Measurements from ENCODE around the gene GHR. TPM values are rescaled to one million over a fixed set of nuclear protein-coding genes. Genes with fewer than 3 reads are reported as not detected.

The GHR gene
- polyA plus RNA-seq, 1 donor from 2014 or later: 0.31 TPM

DNA sequence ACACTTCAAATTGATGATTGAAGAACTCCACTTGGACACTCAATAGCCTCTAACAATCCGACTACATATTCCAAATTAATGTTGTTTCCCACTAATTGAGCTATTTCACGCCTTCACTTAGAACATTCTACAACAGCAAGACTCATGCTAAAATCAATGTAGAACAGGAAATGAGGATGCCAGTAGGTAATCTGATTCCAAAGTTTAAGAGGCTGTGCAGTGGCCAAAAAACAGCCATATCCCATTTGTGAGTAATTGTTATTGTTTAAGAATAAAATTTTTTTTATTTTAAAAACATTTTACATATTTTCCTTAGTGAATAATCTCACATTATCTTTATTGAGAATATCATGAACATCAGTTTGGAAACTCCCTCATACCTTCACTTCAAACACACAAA, 35.7 kb upstream of the GHR start:
- no peaks in the 10 kb centered on the region for H3K79me2 ChIP-seq (replicated peaks; ENCODE audit: insufficient read depth, low read length)
- no peak overlapping the region for H3K4me3 ChIP-seq (ENCODE audit: low read length)

DNA sequence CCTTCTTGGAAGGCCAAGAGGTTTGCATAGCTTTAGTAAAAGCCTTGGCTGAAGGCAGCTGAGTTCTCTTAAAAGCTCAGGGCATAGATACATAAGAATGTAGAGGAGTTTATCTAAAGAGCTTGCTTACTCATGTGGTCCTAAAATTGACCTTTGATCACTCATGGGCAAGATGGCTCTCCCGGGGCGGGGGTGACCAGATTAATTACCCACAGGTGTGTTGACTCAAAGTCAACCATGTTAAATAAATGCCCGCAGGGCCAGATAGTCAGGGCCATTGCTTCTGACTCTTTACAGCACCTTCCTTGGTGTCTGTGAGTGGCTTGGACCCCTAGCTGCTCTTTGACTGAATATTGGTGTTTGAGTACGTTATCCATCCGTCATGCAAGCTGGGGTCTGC, 33.1 kb upstream of the GHR start:
- H3K9ac ChIP-seq (ENCODE audit: low read length): no peak overlapping the region
- no peak overlapping the region for H3K4me3 ChIP-seq (ENCODE audit: low read length)
- no peaks in the 10 kb centered on the region for H4K20me1 ChIP-seq (ENCODE audit: insufficient read depth)
- H3K9me2 ChIP-seq (ENCODE audit: insufficient read depth, low read length): no peaks in the 10 kb centered on the region
- H3K27me3 ChIP-seq (ENCODE audit: insufficient read depth, low read depth, low read length): no peaks in the 10 kb centered on the region
- no peak overlapping the region for H3K4me2 ChIP-seq (ENCODE audit: low read length)
- peaks cover 3% of the 10 kb centered on the region for H3K9me3 ChIP-seq (ENCODE audit: low read length)
- H3K27ac ChIP-seq (ENCODE audit: low read length): no peak overlapping the region
- H3F3A ChIP-seq (ENCODE audit: insufficient read depth, low read length, poor library complexity, severe bottlenecking): no peaks in the 10 kb centered on the region
- H3K79me2 ChIP-seq (replicated peaks; ENCODE audit: insufficient read depth, low read length): no peaks in the 10 kb centered on the region
- no peak overlapping the region for H2AFZ ChIP-seq (ENCODE audit: low read depth, low read length)
- TF ChIP-seq SMC3 (conservative IDR thresholded peaks at IDR 0.05; ENCODE audit: poor library complexity): no peak
- no peak for TF ChIP-seq RAD21 (conservative IDR thresholded peaks at IDR 0.05)
- TF ChIP-seq POLR2AphosphoS5 (IDR thresholded peaks at IDR 0.05): no peak
- no peak for TF ChIP-seq EZH2 (IDR thresholded peaks at IDR 0.05; ENCODE audit: borderline replicate concordance, insufficient read depth, low read length, poor library complexity, severe bottlenecking)
- TF ChIP-seq EP300 (conservative IDR thresholded peaks at IDR 0.05; ENCODE audit: poor library complexity, severe bottlenecking): no peak
- TF ChIP-seq MXI1 (conservative IDR thresholded peaks at IDR 0.05; ENCODE audit: poor library complexity, severe bottlenecking): no peak
- TF ChIP-seq, protein P1, sequence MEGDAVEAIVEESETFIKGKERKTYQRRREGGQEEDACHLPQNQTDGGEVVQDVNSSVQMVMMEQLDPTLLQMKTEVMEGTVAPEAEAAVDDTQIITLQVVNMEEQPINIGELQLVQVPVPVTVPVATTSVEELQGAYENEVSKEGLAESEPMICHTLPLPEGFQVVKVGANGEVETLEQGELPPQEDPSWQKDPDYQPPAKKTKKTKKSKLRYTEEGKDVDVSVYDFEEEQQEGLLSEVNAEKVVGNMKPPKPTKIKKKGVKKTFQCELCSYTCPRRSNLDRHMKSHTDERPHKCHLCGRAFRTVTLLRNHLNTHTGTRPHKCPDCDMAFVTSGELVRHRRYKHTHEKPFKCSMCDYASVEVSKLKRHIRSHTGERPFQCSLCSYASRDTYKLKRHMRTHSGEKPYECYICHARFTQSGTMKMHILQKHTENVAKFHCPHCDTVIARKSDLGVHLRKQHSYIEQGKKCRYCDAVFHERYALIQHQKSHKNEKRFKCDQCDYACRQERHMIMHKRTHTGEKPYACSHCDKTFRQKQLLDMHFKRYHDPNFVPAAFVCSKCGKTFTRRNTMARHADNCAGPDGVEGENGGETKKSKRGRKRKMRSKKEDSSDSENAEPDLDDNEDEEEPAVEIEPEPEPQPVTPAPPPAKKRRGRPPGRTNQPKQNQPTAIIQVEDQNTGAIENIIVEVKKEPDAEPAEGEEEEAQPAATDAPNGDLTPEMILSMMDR (IDR thresholded peaks at IDR 0.05; ENCODE audit: poor library complexity, severe bottlenecking): no peak
- TF ChIP-seq TAF1 (IDR thresholded peaks at IDR 0.05; ENCODE audit: low read depth): no peak
- TF ChIP-seq, protein P2, sequence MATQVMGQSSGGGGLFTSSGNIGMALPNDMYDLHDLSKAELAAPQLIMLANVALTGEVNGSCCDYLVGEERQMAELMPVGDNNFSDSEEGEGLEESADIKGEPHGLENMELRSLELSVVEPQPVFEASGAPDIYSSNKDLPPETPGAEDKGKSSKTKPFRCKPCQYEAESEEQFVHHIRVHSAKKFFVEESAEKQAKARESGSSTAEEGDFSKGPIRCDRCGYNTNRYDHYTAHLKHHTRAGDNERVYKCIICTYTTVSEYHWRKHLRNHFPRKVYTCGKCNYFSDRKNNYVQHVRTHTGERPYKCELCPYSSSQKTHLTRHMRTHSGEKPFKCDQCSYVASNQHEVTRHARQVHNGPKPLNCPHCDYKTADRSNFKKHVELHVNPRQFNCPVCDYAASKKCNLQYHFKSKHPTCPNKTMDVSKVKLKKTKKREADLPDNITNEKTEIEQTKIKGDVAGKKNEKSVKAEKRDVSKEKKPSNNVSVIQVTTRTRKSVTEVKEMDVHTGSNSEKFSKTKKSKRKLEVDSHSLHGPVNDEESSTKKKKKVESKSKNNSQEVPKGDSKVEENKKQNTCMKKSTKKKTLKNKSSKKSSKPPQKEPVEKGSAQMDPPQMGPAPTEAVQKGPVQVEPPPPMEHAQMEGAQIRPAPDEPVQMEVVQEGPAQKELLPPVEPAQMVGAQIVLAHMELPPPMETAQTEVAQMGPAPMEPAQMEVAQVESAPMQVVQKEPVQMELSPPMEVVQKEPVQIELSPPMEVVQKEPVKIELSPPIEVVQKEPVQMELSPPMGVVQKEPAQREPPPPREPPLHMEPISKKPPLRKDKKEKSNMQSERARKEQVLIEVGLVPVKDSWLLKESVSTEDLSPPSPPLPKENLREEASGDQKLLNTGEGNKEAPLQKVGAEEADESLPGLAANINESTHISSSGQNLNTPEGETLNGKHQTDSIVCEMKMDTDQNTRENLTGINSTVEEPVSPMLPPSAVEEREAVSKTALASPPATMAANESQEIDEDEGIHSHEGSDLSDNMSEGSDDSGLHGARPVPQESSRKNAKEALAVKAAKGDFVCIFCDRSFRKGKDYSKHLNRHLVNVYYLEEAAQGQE (IDR thresholded peaks at IDR 0.05; ENCODE audit: borderline replicate concordance): no peak
- H3K36me3 ChIP-seq (ENCODE audit: insufficient read depth, low read length): no peaks in the 10 kb centered on the region

More for the DNA sequence above, 35.7 kb upstream of the GHR start:
- H3K36me3 ChIP-seq (ENCODE audit: insufficient read depth, low read length): no peaks in the 10 kb centered on the region
- H3K4me2 ChIP-seq (ENCODE audit: low read length): no peak overlapping the region
- no peaks in the 10 kb centered on the region for H3F3A ChIP-seq (ENCODE audit: insufficient read depth, low read length, poor library complexity, severe bottlenecking)
- no peak overlapping the region for H3K9ac ChIP-seq (ENCODE audit: low read length)
- no peaks in the 10 kb centered on the region for H4K20me1 ChIP-seq (ENCODE audit: insufficient read depth)
- no peaks in the 10 kb centered on the region for H3K27me3 ChIP-seq (ENCODE audit: insufficient read depth, low read depth, low read length)
- no peak overlapping the region for H3K27ac ChIP-seq (ENCODE audit: low read length)
- peaks cover 2% of the 10 kb centered on the region for H3K9me3 ChIP-seq (ENCODE audit: low read length)
- H2AFZ ChIP-seq (ENCODE audit: low read depth, low read length): no peak overlapping the region
- TF ChIP-seq MXI1 (conservative IDR thresholded peaks at IDR 0.05; ENCODE audit: poor library complexity, severe bottlenecking): no peak
- TF ChIP-seq, protein P1 (IDR thresholded peaks at IDR 0.05; ENCODE audit: poor library complexity, severe bottlenecking): no peak
- TF ChIP-seq RAD21 (conservative IDR thresholded peaks at IDR 0.05): no peak
- TF ChIP-seq SMC3 (conservative IDR thresholded peaks at IDR 0.05; ENCODE audit: poor library complexity): no peak
- TF ChIP-seq, protein P2 (IDR thresholded peaks at IDR 0.05; ENCODE audit: borderline replicate concordance): no peak
- TF ChIP-seq EZH2 (IDR thresholded peaks at IDR 0.05; ENCODE audit: borderline replicate concordance, insufficient read depth, low read length, poor library complexity, severe bottlenecking): no peak
- TF ChIP-seq EP300 (conservative IDR thresholded peaks at IDR 0.05; ENCODE audit: poor library complexity, severe bottlenecking): no peak
- no peak for TF ChIP-seq TAF1 (IDR thresholded peaks at IDR 0.05; ENCODE audit: low read depth)
- no peak for TF ChIP-seq POLR2AphosphoS5 (IDR thresholded peaks at IDR 0.05)
- no peaks in the 10 kb centered on the region for H3K9me2 ChIP-seq (ENCODE audit: insufficient read depth, low read length)

Measured in neural cell (in vitro differentiated cells).